Peyer's patch (tissue), 4 donors: ENCODE results near the gene NDFIP2. TPM values are rescaled to one million over a fixed set of nuclear protein-coding genes. Genes with fewer than 3 reads are reported as not detected.

Experiments
- DNase-seq, 3 donors: peaks; one replicate each; pipeline ENCODE4 v3.0.0-alpha.2; 2017 to 2019
- H3K27ac ChIP-seq, 4 donors: fragments of 200-600 bp; sonication (generic); one replicate each; pipeline ENCODE4 v1.5.1; 2016 to 2019
- H3K27me3 ChIP-seq, 2 donors: fragments of 200-600 bp; sonication (generic); one replicate each; pipeline ENCODE4 v1.5.1; 2019
- H3K36me3 ChIP-seq, 3 donors: fragments of 200-600 bp; sonication (generic); one replicate each; pipeline ENCODE4 v1.5.1; 2016 to 2019
- H3K4me1 ChIP-seq, 4 donors: fragments of 200-600 bp; sonication (generic); one replicate each; pipeline ENCODE4 v1.5.1; 2016 to 2019
- H3K4me3 ChIP-seq, 4 donors: fragments of 200-600 bp; sonication (generic); 1 replicate in 3 of 4; 2 replicates in 1 of 4; pipeline ENCODE4 v1.5.1; 2016 to 2019; ENCODE audit warnings: mild to moderate bottlenecking in 1 of 4
- H3K9me3 ChIP-seq, 4 donors: fragments of 200-600 bp; sonication (generic); one replicate each; pipeline ENCODE4 v1.5.1; 2016 to 2019; ENCODE audit warnings: mild to moderate bottlenecking in 1 of 4
- CTCF ChIP-seq, 6 experiments: fragments of 450-650 bp in 4 of 6; fragments of 200-600 bp in 2 of 6; sonication (generic) in 1 of 6; IDR thresholded peaks; one replicate each; pipeline ENCODE4 v1.5.1; 2017 to 2019; ENCODE audit warnings: antibody characterized with exemption in 6 of 6, mild to moderate bottlenecking in 3 of 6, moderate library complexity in 1 of 6
- POLR2A ChIP-seq, 2 donors: fragments of 450-650 bp; IDR thresholded peaks; one replicate each; pipeline ENCODE4 v1.5.1; 2017; ENCODE audit warnings: antibody characterized with exemption in 2 of 2, mild to moderate bottlenecking in 2 of 2, moderate library complexity in 2 of 2
- total RNA-seq, 4 donors: library from RNA; depleted of rRNA; stranded (reverse); fragments of >200 nt; gene quantifications; one replicate each; pipeline ENCODE4 v1.1.0, GENCODE V29; 2016

Gene NDFIP2
- total RNA-seq, 4 donors from 2014 or later, result 28.1 to 102 (median 59.6) TPM

GRCh38 chr13:79440958-79441528 lies 39.9 kb upstream of the NDFIP2 start:
- H3K27ac ChIP-seq, result peak overlapping the region in 3 of 4 donors; percentile 58 to 86 (median 82)
- H3K27me3 ChIP-seq, result no peaks in the 10 kb centered on the region
- no peaks in the 10 kb centered on the region for H3K36me3 ChIP-seq
- no peak for TF ChIP-seq POLR2A (IDR thresholded peaks at IDR 0.05)
- TF ChIP-seq CTCF (IDR thresholded peaks at IDR 0.05), result no peak
- DNase-seq, result peak in 2 of 3 donors; percentile 53 to 58
- H3K4me3 ChIP-seq, result peak overlapping the region in 2 of 4 donors; percentile 17 to 27
- H3K9me3 ChIP-seq, result no peaks in the 10 kb centered on the region
- H3K4me1 ChIP-seq, result peaks cover 0 to 16% (median 0%) of the 10 kb centered on the region in 4 donors

- Histone ChIP-seq H3K27me3 (no peaks in the 10 kb centered on the region), H3K4me1 (peaks cover 0 to 16% (median 0%) of the 10 kb centered on the region in 4 donors), H3K36me3 (no peaks in the 10 kb centered on the region), H3K4me3 (no peak overlapping the region), H3K27ac (peak overlapping the region in 3 of 4 donors; percentile 48 to 86 (median 82)), H3K9me3 (no peaks in the 10 kb centered on the region)
- TF ChIP-seq CTCF (IDR thresholded peaks at IDR 0.05), result no peak
- TF ChIP-seq POLR2A (IDR thresholded peaks at IDR 0.05), result no peak
- no peak for DNase-seq
Observed at GRCh38 chr13:79442221-79442620, 38.7 kb upstream of the NDFIP2 start.

GRCh38 chr13:79442706-79443105 lies 38.2 kb upstream of the NDFIP2 start:
- H3K9me3 ChIP-seq, result no peaks in the 10 kb centered on the region
- no peak for DNase-seq
- no peaks in the 10 kb centered on the region for H3K27me3 ChIP-seq
- TF ChIP-seq CTCF (IDR thresholded peaks at IDR 0.05) (no peak), POLR2A (IDR thresholded peaks at IDR 0.05) (no peak)
- peak overlapping the region in 3 of 4 donors; percentile 48 to 86 (median 82) for H3K27ac ChIP-seq
- peaks cover 0 to 16% (median 0%) of the 10 kb centered on the region in 4 donors for H3K4me1 ChIP-seq
- H3K4me3 ChIP-seq, result no peak overlapping the region
- no peaks in the 10 kb centered on the region for H3K36me3 ChIP-seq

GRCh38 chr13:79445968-79446645 lies 34.8 kb upstream of the NDFIP2 start:
- TF ChIP-seq CTCF (IDR thresholded peaks at IDR 0.05) (no peak), POLR2A (IDR thresholded peaks at IDR 0.05) (no peak)
- DNase-seq, result no peak

GRCh38 chr13:79447141-79447540 lies 33.8 kb upstream of the NDFIP2 start:
- Histone ChIP-seq H3K9me3 (no peaks in the 10 kb centered on the region), H3K27me3 (no peaks in the 10 kb centered on the region), H3K27ac (no peak overlapping the region), H3K4me3 (no peak overlapping the region), H3K4me1 (peaks cover 0 to 10% (median 0%) of the 10 kb centered on the region in 4 donors), H3K36me3 (no peaks in the 10 kb centered on the region)
- DNase-seq, result no peak
- TF ChIP-seq CTCF (IDR thresholded peaks at IDR 0.05) (no peak), POLR2A (IDR thresholded peaks at IDR 0.05) (no peak)

More at GRCh38 chr13:79445968-79446645, 34.8 kb upstream of the NDFIP2 start:
- Histone ChIP-seq H3K36me3 (no peaks in the 10 kb centered on the region), H3K27me3 (no peaks in the 10 kb centered on the region), H3K9me3 (no peaks in the 10 kb centered on the region), H3K4me3 (no peak overlapping the region), H3K4me1 (peaks cover 0 to 10% (median 0%) of the 10 kb centered on the region in 4 donors), H3K27ac (no peak overlapping the region)
